LNCaP clone FGC (cell line): ENCODE results near the gene IMMP2L.

ENCODE experiments used
- DNase-seq: peaks from one replicate; pipeline ENCODE4 v3.0.0-alpha.2; 2011; ENCODE audit warnings: low read depth
- H3K4me3 ChIP-seq: 2 replicates; pipeline ENCODE4 v1.5.1; 2011; ENCODE audit warnings: mild to moderate bottlenecking, low read depth, low read length, control low read depth
- TF ChIP-seq, protein P1 (sequence below): IDR thresholded peaks from 2 replicates; pipeline ENCODE4 v1.5.1; 2012; ENCODE audit warnings: mild to moderate bottlenecking; ENCODE audit not compliant: control insufficient read depth, insufficient read depth; ENCODE audit errors: extremely low read depth

IMMP2L gene

GRCh38 chr7:110827936-110828335 is 734.4 kb downstream of the IMMP2L start:
- no peak for DNase-seq
- TF ChIP-seq, protein P1, sequence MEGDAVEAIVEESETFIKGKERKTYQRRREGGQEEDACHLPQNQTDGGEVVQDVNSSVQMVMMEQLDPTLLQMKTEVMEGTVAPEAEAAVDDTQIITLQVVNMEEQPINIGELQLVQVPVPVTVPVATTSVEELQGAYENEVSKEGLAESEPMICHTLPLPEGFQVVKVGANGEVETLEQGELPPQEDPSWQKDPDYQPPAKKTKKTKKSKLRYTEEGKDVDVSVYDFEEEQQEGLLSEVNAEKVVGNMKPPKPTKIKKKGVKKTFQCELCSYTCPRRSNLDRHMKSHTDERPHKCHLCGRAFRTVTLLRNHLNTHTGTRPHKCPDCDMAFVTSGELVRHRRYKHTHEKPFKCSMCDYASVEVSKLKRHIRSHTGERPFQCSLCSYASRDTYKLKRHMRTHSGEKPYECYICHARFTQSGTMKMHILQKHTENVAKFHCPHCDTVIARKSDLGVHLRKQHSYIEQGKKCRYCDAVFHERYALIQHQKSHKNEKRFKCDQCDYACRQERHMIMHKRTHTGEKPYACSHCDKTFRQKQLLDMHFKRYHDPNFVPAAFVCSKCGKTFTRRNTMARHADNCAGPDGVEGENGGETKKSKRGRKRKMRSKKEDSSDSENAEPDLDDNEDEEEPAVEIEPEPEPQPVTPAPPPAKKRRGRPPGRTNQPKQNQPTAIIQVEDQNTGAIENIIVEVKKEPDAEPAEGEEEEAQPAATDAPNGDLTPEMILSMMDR = no peak
- H3K4me3 ChIP-seq = no peak overlapping the region

DNA sequence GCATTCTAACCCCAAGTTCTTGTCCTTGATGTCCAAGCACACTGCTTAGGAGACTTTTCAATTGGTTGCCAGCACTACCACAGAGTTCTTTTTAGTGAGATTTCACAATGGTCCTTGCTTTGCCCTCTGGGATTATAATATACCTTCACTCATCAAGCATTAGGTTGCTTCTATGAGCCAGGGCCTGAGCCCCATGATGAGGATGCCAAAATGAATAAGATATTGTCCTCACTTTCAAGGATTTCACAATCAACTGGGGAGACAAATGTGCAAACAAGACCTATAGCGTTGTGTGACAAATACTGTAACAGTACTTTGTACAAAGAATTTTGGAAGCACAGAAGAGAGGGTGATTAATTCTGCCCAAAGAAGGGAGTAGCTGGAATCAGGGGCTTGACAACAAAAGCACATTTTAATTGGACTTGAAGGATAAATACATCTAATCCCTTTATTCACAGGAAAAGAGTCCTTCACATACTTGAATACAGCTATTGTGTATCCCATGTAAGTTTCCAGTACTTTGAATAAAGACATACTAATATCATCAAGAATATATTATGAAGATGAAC is 734.9 kb downstream of the IMMP2L start:
- no peak overlapping the region for H3K4me3 ChIP-seq
- TF ChIP-seq, protein P1 = no peak
- no peak for DNase-seq

- no peak overlapping the region for H3K4me3 ChIP-seq
- DNase-seq = no peak
- TF ChIP-seq, protein P1 = no peak
Measured at GRCh38 chr7:110813986-110814385, 748.3 kb downstream of the IMMP2L start.

- TF ChIP-seq, protein P1 = no peak
- H3K4me3 ChIP-seq = no peak overlapping the region
- no peak for DNase-seq
Measured at GRCh38 chr7:110809832-110810231, 752.5 kb downstream of the IMMP2L start.

DNA sequence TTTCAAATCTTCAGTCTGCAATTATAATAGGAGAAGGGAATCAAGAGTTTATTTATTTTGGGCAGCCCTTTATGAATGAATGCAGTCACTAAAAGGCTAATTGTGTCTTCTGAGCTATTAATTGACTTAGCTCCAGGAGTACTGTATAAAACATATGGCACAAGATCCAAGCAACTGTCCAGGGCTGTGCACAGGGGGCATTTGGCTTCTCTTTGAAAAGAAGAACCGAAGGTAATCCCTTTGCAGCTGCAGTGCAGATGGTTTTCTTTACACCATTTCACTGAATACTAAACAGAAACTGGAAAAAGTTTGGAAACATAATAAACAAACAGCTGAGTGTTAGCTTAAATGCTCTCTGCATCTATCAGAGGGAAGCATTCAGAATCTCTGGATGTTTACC is 753.9 kb downstream of the IMMP2L start:
- no peak overlapping the region for H3K4me3 ChIP-seq
- DNase-seq = no peak
- TF ChIP-seq, protein P1 = no peak

- H3K4me3 ChIP-seq = no peak overlapping the region
- TF ChIP-seq, protein P1 = no peak
- DNase-seq = no peak
Measured at GRCh38 chr7:110804501-110804900, 757.8 kb downstream of the IMMP2L start.

DNA sequence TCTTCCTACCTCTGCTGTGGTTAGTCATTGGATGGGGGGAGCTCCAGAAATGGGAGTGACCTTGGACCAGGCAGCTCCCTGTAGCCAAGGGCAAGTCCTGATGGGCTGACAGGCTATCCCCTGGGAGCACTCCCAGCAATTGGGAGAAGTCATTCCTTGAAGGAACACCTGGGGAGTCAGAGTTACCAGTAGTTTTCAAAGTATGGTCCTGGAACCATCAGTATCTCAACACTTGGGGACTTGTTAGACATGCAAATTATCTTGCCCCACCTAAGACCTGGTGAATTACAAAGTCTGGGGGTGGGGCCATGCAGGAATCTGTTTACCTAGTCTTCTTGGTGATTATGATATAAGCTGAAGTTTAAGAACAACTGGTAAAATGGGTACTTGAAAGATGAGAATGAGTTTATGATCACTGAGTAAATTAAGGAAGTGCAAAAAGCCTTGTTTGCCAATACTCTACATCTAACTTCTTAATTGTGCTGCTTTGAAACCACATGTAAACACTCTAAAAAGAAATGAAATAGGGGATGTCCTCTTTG is 758.6 kb downstream of the IMMP2L start:
- TF ChIP-seq, protein P1 = no peak
- no peak overlapping the region for H3K4me3 ChIP-seq
- no peak for DNase-seq
